ENCODE measurements around the gene ZC3H13.

DNA sequence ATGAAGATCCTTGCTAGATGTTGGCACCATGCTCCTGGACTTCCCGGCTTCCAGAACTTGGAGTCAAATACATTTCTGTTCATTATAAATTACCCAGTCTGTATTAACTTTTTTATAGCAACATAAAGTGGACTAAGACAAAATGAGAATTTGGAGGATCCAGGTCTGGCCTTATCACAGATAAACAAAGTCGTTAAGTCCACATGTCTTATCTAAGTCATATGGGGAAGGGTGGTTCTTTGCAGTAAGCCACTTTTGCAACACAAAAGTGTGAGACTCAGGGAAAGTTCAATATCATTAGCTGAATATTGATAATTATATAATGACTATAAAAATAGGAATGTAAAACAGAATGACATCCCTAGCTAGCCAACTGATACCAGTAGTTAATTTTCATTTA, 109.4 kb downstream of the ZC3H13 start:
- no peak for TF ChIP-seq EP300 (IDR thresholded peaks at IDR 0.05; ENCODE audit: borderline replicate concordance)
- no peak for TF ChIP-seq RAD21 (IDR thresholded peaks at IDR 0.05; ENCODE audit: low read depth)
- no peak for TF ChIP-seq REST (IDR thresholded peaks at IDR 0.05; ENCODE audit: low read depth)
- TF ChIP-seq EGR1 (IDR thresholded peaks at IDR 0.05), result no peak
- TF ChIP-seq MAX (IDR thresholded peaks at IDR 0.05), result no peak
- no peak for TF ChIP-seq TEAD4 (IDR thresholded peaks at IDR 0.05)
- no peak for TF ChIP-seq TAF1 (IDR thresholded peaks at IDR 0.05; ENCODE audit: low read depth)

Data from Ishikawa (cell line).